ENCODE data around the gene ANKRD42. TPM values are rescaled to one million over a fixed set of nuclear protein-coding genes. Genes with fewer than 3 reads are reported as not detected.
A peak's percentile ranks its signal among the peaks of the same experiment; 100 is the strongest.

ANKRD42 gene
- polyA plus RNA-seq, 3 donors, result 4.3 to 6.2 (median 6.1) TPM

DNA sequence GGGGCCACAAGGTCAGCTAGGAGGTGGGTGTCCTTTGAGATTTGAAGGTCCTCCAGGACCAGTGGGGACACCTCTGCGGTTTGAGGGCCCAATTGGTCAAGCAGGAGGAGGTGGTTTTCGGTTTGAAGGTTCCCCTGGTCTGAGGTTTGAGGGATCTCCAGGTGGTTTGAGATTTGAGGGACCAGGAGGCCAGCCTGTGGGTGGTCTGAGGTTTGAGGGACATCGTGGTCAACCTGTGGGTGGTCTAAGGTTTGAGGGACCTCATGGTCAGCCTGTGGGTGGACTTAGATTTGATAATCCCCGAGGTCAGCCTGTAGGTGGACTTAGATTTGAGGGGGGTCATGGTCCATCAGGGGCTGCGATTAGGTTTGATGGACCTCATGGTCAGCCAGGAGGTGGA lies 24.8 kb upstream of the ANKRD42 start:
- Mint-ChIP-seq H3K27ac (peak overlapping the region in 6 of 7 donors; percentile 33 to 84 (median 55)), H3K27me3 (ENCODE audit: low read depth in 3 of 3) (no peaks in the 10 kb centered on the region), H3K4me3 (no peak overlapping the region), H3K36me3 (peaks cover 70 to 84% of the 10 kb centered on the region in 2 donors), H3K9me3 (no peaks in the 10 kb centered on the region), H3K4me1 (peaks cover 42% of the 10 kb centered on the region)
- no peaks in the 10 kb centered on the region for H3K27me3 ChIP-seq (ENCODE audit: control insufficient read depth in 2 of 2, insufficient read depth in 2 of 2, low read length in 2 of 2)
- intact Hi-C loops (cut with micrococcal nuclease), result no loop called here
- peaks cover 83 to 93% of the 10 kb centered on the region in 2 donors for H3K36me3 ChIP-seq (replicated peaks in 1 of 2; ENCODE audit: control insufficient read depth in 1 of 2, insufficient read depth in 2 of 2, low read length in 2 of 2)
- no peak overlapping the region for H3K9ac ChIP-seq (ENCODE audit: insufficient read depth, low read length, poor library complexity, severe bottlenecking)
- TF ChIP-seq, protein P1, sequence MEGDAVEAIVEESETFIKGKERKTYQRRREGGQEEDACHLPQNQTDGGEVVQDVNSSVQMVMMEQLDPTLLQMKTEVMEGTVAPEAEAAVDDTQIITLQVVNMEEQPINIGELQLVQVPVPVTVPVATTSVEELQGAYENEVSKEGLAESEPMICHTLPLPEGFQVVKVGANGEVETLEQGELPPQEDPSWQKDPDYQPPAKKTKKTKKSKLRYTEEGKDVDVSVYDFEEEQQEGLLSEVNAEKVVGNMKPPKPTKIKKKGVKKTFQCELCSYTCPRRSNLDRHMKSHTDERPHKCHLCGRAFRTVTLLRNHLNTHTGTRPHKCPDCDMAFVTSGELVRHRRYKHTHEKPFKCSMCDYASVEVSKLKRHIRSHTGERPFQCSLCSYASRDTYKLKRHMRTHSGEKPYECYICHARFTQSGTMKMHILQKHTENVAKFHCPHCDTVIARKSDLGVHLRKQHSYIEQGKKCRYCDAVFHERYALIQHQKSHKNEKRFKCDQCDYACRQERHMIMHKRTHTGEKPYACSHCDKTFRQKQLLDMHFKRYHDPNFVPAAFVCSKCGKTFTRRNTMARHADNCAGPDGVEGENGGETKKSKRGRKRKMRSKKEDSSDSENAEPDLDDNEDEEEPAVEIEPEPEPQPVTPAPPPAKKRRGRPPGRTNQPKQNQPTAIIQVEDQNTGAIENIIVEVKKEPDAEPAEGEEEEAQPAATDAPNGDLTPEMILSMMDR (IDR thresholded peaks at IDR 0.05), result no peak
- 94% methylated on average over 4 of the region's 5 CpGs for WGBS (ENCODE audit: insufficient coverage)
- no peaks in the 10 kb centered on the region for H3K9me3 ChIP-seq (replicated peaks in 1 of 2; ENCODE audit: control insufficient read depth in 1 of 2, insufficient read depth in 1 of 2, low read length in 2 of 2)
- no peak overlapping the region for H2AFZ ChIP-seq (ENCODE audit: insufficient read depth, low read depth, low read length, poor library complexity, severe bottlenecking)
- H3K4me2 ChIP-seq (replicated peaks; ENCODE audit: extremely low read depth, low read length, poor library complexity, severe bottlenecking), result no peak overlapping the region
- H4K20me1 ChIP-seq (ENCODE audit: insufficient read depth, low read length), result peaks cover 100% of the 10 kb centered on the region
- H3K27ac ChIP-seq (ENCODE audit: low read depth in 1 of 2, low read length in 2 of 2), result peak overlapping the region in 1 of 2 donors; percentile 39
- H3K79me2 ChIP-seq (ENCODE audit: insufficient read depth, low read length), result peaks cover 100% of the 10 kb centered on the region
- no peak for DNase-seq
- H3K4me1 ChIP-seq (ENCODE audit: control insufficient read depth in 1 of 2, insufficient read depth in 2 of 2, low read length in 2 of 2), result peaks cover 41 to 50% of the 10 kb centered on the region in 2 donors
- no peak overlapping the region for H3K4me3 ChIP-seq (replicated peaks in 1 of 3; ENCODE audit: low read depth in 2 of 3, low read length in 3 of 3)

DNA sequence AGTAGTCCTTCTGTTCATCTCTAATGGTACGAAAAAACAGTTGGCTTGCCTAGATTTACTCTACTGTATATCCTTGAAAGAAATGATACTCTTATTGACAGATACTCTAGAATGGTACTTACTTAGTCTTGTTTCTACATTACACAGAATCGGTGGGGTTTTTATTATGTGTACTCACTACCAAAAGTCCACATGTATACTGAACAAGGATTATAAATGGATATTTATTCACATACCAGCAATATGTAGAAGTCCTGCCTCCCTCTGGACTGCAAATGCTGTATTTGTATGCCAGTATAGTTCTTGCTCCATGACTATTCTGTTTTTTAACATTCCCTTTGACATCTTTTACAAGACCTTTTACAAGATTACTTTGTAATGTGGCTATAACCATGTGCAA lies 22.6 kb upstream of the ANKRD42 start:
- peak overlapping the region in 1 of 7 donors; percentile 57 for H3K27ac Mint-ChIP-seq
- H2AFZ ChIP-seq (ENCODE audit: insufficient read depth, low read depth, low read length, poor library complexity, severe bottlenecking), result no peak overlapping the region
- H3K27me3 Mint-ChIP-seq (ENCODE audit: low read depth in 3 of 3), result no peaks in the 10 kb centered on the region
- peaks cover 100% of the 10 kb centered on the region for H3K79me2 ChIP-seq (ENCODE audit: insufficient read depth, low read length)
- H3K27me3 ChIP-seq (ENCODE audit: control insufficient read depth in 2 of 2, insufficient read depth in 2 of 2, low read length in 2 of 2), result no peaks in the 10 kb centered on the region
- H3K4me1 ChIP-seq (ENCODE audit: control insufficient read depth in 1 of 2, insufficient read depth in 2 of 2, low read length in 2 of 2), result peaks cover 49 to 61% of the 10 kb centered on the region in 2 donors
- WGBS (ENCODE audit: insufficient coverage), result no CpG with 5 or more reads among the region's 2 CpGs
- H3K9me3 ChIP-seq (replicated peaks in 1 of 2; ENCODE audit: control insufficient read depth in 1 of 2, insufficient read depth in 1 of 2, low read length in 2 of 2), result no peaks in the 10 kb centered on the region
- H3K36me3 ChIP-seq (replicated peaks in 1 of 2; ENCODE audit: control insufficient read depth in 1 of 2, insufficient read depth in 2 of 2, low read length in 2 of 2), result peaks cover 76 to 87% of the 10 kb centered on the region in 2 donors
- no peak overlapping the region for H3K9ac ChIP-seq (ENCODE audit: insufficient read depth, low read length, poor library complexity, severe bottlenecking)
- peaks cover 100% of the 10 kb centered on the region for H4K20me1 ChIP-seq (ENCODE audit: insufficient read depth, low read length)
- peaks cover 49% of the 10 kb centered on the region for H3K4me1 Mint-ChIP-seq
- peaks cover 63 to 80% of the 10 kb centered on the region in 2 donors for H3K36me3 Mint-ChIP-seq
- H3K4me3 ChIP-seq (replicated peaks in 1 of 3; ENCODE audit: low read depth in 2 of 3, low read length in 3 of 3), result peak overlapping the region in 1 of 3 experiments; percentile 43
- H3K4me3 Mint-ChIP-seq, result no peak overlapping the region
- H3K9me3 Mint-ChIP-seq, result no peaks in the 10 kb centered on the region
- peak overlapping the region; percentile 35 for H3K4me2 ChIP-seq (replicated peaks; ENCODE audit: extremely low read depth, low read length, poor library complexity, severe bottlenecking)
- intact Hi-C loops (cut with micrococcal nuclease), result no loop called here
- peak overlapping the region in 1 of 2 donors; percentile 39 for H3K27ac ChIP-seq (ENCODE audit: low read depth in 1 of 2, low read length in 2 of 2)
- DNase-seq, result no peak
- TF ChIP-seq, protein P1 (IDR thresholded peaks at IDR 0.05), result no peak

All from CD14-positive monocyte (primary cell).